Kidney epithelial cell (primary cell): ENCODE data around the gene KRT86. TPM values are rescaled to one million over a fixed set of nuclear protein-coding genes. Genes with fewer than 3 reads are reported as not detected.
"Not testable (repeated sequence)": the region's sequence is repeated elsewhere in the genome, so short reads cannot be mapped to it uniquely, and the experiment has no call there.

Experiments
- DNase-seq: peaks from one replicate; pipeline ENCODE4 v3.0.0-alpha.2; 2010; ENCODE audit warnings: low read depth
- H3K27me3 ChIP-seq: 2 replicates; pipeline ENCODE4 v1.6.0; 2011; ENCODE audit warnings: low read length; ENCODE audit not compliant: control insufficient read depth, insufficient read depth
- H3K36me3 ChIP-seq: 2 replicates; pipeline ENCODE4 v1.5.1; 2011; ENCODE audit warnings: low read length; ENCODE audit not compliant: control insufficient read depth, insufficient read depth
- H3K4me3 ChIP-seq: 2 replicates; pipeline ENCODE4 v1.5.1; 2011; ENCODE audit warnings: low read depth, mild to moderate bottlenecking, control low read depth, low read length
- CTCF ChIP-seq: IDR thresholded peaks from 2 replicates; pipeline ENCODE4 v1.5.1; 2011; ENCODE audit warnings: mild to moderate bottlenecking, moderate library complexity, low read length, control low read depth, inconsistent platforms; ENCODE audit not compliant: insufficient read depth, poor library complexity, severe bottlenecking
- total RNA-seq: library from RNA; depleted of rRNA; stranded (reverse); fragments of >200 nt; gene quantifications from 2 replicates; pipeline ENCODE4 v1.2.3, GENCODE V29; 2015

Gene KRT86
- total RNA-seq, 1 donor from 2014 or later: 6.9 TPM

- Histone ChIP-seq H3K36me3 (no peaks in the 10 kb centered on the region), H3K4me3 (no peak overlapping the region), H3K27me3 (peaks cover 14% of the 10 kb centered on the region)
- no peak for TF ChIP-seq CTCF
- DNase-seq: no peak
Measured at GRCh38 chr12:52294803-52295202, 20.4 kb downstream of the KRT86 start.

- no peak for DNase-seq
- H3K36me3 ChIP-seq: no peaks in the 10 kb centered on the region
- H3K27me3 ChIP-seq: peaks cover 14% of the 10 kb centered on the region
- no peak overlapping the region for H3K4me3 ChIP-seq
- TF ChIP-seq CTCF: no peak
Measured at GRCh38 chr12:52295663-52296062, 21.2 kb downstream of the KRT86 start.

- peaks cover 8% of the 10 kb centered on the region for H3K27me3 ChIP-seq
- no peak for TF ChIP-seq CTCF
- H3K4me3 ChIP-seq: no peak overlapping the region
- DNase-seq: no peak
- H3K36me3 ChIP-seq: no peaks in the 10 kb centered on the region
Measured at GRCh38 chr12:52296572-52297215, 22.2 kb downstream of the KRT86 start.

- no peaks in the 10 kb centered on the region for H3K36me3 ChIP-seq
- no peak overlapping the region for H3K4me3 ChIP-seq
- no peak for DNase-seq
- no peak for TF ChIP-seq CTCF
- H3K27me3 ChIP-seq: peaks cover 7% of the 10 kb centered on the region
Measured at GRCh38 chr12:52298677-52299190, 24.3 kb downstream of the KRT86 start.

- Histone ChIP-seq H3K27me3 (peaks cover 7% of the 10 kb centered on the region), H3K4me3 (no peak overlapping the region), H3K36me3 (no peaks in the 10 kb centered on the region)
- no peak for TF ChIP-seq CTCF
- no peak for DNase-seq
Measured at GRCh38 chr12:52300796-52301691, 26.6 kb downstream of the KRT86 start.

GRCh38 chr12:52301721-52302120 is 27.3 kb downstream of the KRT86 start:
- H3K27me3 ChIP-seq, DNase-seq, H3K36me3 ChIP-seq, H3K4me3 ChIP-seq: not testable (repeated sequence)

- not testable (repeated sequence) for H3K36me3 ChIP-seq, H3K4me3 ChIP-seq, H3K27me3 ChIP-seq, DNase-seq
Measured at GRCh38 chr12:52302242-52302914, 27.9 kb downstream of the KRT86 start.

GRCh38 chr12:52304941-52305411 is 30.5 kb downstream of the KRT86 start:
- not testable (repeated sequence) for H3K4me3 ChIP-seq, H3K36me3 ChIP-seq, DNase-seq
- H3K27me3 ChIP-seq: peaks cover 21% of the 10 kb centered on the region
